Transverse colon (tissue), 4 donors: ENCODE results near the gene THAP9.

Source experiments
- CTCF ChIP-seq, 5 experiments: fragments of 200-600 bp in 3 of 5; fragments of 450-650 bp in 2 of 5; sonication (generic) in 3 of 5; IDR thresholded peaks; 1 replicate in 2 of 5; 2 replicates in 3 of 5; pipeline ENCODE4 v1.5.1; 2016 to 2017; ENCODE audit warnings: antibody characterized with exemption in 5 of 5, inconsistent platforms in 3 of 5, mild to moderate bottlenecking in 2 of 5, moderate library complexity in 1 of 5
- EP300 ChIP-seq: sonication (generic); formaldehyde crosslinking; IDR thresholded peaks from one replicate; pipeline ENCODE4 v1.6.1; 2017; ENCODE audit warnings: antibody characterized with exemption, low read depth
- POLR2A ChIP-seq: fragments of 450-650 bp; IDR thresholded peaks from one replicate; pipeline ENCODE4 v1.6.1; 2016; ENCODE audit warnings: antibody characterized with exemption, mild to moderate bottlenecking, moderate library complexity
- POLR2AphosphoS5 ChIP-seq, 3 donors: sonication (generic); formaldehyde crosslinking; IDR thresholded peaks; one replicate each; pipeline ENCODE4 v1.6.1; 2016; ENCODE audit warnings: antibody characterized with exemption in 3 of 3

- TF ChIP-seq CTCF (IDR thresholded peaks at IDR 0.05) (no peak), POLR2AphosphoS5 (IDR thresholded peaks at IDR 0.05) (no peak), POLR2A (no peak), EP300 (no peak)
Observed at GRCh38 chr4:82906469-82906868, 5.9 kb downstream of the THAP9 start.
